ENCODE measurements around the gene SLC7A1. TPM values are rescaled to one million over a fixed set of nuclear protein-coding genes. Genes with fewer than 3 reads are reported as not detected.

Gene SLC7A1
- total RNA-seq, 4 donors from 2014 or later: 72.6 to 101 (median 86.7) TPM

DNA sequence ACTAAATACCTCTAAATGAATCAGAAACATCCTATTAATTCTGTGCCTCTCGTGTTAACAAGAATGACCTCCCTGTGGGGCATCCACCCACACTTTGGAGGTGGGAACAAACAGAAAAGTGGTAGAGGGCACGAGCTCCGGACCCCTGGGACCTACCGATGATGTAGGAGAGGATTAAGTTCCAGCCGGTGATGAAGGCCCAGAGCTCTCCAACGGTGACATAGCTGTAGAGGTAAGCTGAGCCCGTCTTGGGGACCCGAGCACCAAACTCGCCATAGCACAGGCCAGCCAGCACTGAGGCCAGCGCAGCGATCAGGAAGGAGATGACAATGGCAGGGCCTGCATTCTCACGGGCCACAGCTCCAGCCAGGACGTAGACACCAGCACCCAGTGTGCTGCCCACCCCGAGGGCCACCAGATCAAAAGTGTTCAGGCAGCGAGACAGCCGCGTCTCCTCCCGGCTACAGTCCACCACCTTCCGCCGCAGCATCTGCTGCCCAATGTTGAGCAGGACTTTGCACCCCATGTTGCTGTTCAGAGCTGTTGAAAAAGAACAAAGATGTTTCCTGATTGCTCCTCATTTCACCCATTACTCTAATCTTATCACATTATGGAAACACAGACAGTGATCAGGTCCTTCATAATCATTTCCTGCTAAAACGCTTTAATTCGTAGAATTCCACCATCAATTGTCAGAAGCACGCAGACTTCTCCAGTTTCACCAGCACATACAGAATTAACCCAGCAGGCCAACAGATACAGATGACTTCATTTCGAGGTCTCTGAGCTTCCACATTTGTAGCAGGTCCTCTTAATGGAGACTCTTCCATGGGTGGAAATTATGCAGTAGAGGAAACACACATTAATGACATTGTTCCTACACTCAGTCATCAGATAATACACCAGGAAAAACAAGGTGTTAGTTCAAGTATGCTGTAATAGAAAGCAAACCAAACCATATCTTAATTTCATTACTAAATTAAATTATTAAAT is 59.5 kb downstream of the SLC7A1 start:
- TF ChIP-seq, protein P1, sequence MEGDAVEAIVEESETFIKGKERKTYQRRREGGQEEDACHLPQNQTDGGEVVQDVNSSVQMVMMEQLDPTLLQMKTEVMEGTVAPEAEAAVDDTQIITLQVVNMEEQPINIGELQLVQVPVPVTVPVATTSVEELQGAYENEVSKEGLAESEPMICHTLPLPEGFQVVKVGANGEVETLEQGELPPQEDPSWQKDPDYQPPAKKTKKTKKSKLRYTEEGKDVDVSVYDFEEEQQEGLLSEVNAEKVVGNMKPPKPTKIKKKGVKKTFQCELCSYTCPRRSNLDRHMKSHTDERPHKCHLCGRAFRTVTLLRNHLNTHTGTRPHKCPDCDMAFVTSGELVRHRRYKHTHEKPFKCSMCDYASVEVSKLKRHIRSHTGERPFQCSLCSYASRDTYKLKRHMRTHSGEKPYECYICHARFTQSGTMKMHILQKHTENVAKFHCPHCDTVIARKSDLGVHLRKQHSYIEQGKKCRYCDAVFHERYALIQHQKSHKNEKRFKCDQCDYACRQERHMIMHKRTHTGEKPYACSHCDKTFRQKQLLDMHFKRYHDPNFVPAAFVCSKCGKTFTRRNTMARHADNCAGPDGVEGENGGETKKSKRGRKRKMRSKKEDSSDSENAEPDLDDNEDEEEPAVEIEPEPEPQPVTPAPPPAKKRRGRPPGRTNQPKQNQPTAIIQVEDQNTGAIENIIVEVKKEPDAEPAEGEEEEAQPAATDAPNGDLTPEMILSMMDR (IDR thresholded peaks at IDR 0.05): no peak
- DNase-seq (ENCODE audit: low spot score in 2 of 2): no peak

DNA sequence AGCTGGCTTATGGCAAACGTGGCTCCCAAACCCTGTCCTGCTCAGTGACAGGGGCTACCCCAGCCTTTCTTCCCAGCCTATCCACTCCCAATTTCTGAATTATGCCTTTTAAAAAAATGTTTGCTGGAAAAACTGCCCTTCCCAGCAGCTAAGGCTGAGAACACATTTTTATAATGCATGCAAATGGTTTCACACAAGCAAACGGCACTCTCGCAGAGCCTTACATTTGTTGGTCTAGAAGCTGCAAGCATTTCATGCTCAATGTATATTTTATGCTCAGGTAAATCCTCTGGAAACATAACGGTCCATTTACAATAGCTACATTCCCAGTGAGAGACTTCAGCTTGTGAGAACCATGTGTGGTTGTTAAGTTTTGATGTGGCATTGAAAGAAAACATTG is 61.4 kb downstream of the SLC7A1 start:
- DNase-seq (ENCODE audit: low spot score in 2 of 2): peak in 1 of 2 donors; percentile 21
- H3K9me3 ChIP-seq: no peaks in the 10 kb centered on the region
- H3K4me1 ChIP-seq: peaks cover 23% of the 10 kb centered on the region
- peaks cover 42% of the 10 kb centered on the region for H3K36me3 ChIP-seq
- H3K4me3 ChIP-seq: no peak overlapping the region
- TF ChIP-seq EP300 (IDR thresholded peaks at IDR 0.05): no peak
- no peak for TF ChIP-seq POLR2AphosphoS5 (IDR thresholded peaks at IDR 0.05)
- TF ChIP-seq, protein P1 (IDR thresholded peaks at IDR 0.05): no peak
- TF ChIP-seq POLR2A (IDR thresholded peaks at IDR 0.05): no peak
- WGBS: 88% methylated on average over 4 of the region's 4 CpGs
- no peak overlapping the region for H3K27ac ChIP-seq
- H3K27me3 ChIP-seq: no peaks in the 10 kb centered on the region

More for the DNA sequence above, 59.5 kb downstream of the SLC7A1 start:
- no peak overlapping the region for H3K27ac ChIP-seq
- 93% methylated on average over 24 of the region's 24 CpGs for WGBS
- H3K4me3 ChIP-seq: no peak overlapping the region
- peaks cover 38% of the 10 kb centered on the region for H3K36me3 ChIP-seq
- peaks cover 35% of the 10 kb centered on the region for H3K4me1 ChIP-seq
- no peaks in the 10 kb centered on the region for H3K27me3 ChIP-seq
- H3K9me3 ChIP-seq: no peaks in the 10 kb centered on the region

DNA sequence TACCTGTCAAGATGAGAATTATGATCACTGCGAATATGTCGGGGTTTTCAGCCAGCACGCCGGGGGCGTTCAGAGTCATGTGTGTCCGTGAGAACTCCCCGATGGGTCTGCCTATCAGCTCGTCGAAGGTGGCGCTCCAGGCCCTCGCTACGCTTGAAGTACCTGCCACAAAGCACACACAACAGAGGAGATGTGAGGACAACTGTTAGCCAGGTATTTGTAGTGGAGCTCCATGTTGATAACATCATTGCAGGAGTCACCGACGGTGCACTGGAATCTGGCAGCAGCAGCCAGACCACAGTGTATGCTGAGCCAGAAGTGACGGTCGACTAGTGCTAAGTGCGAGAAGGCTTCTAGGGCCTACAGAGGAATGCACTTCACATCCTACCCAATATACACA is 62.7 kb downstream of the SLC7A1 start:
- DNase-seq (ENCODE audit: low spot score in 2 of 2): peak in 1 of 2 donors; percentile 46
- Histone ChIP-seq H3K27ac (no peak overlapping the region), H3K27me3 (no peaks in the 10 kb centered on the region), H3K4me1 (peaks cover 11% of the 10 kb centered on the region), H3K9me3 (no peaks in the 10 kb centered on the region), H3K36me3 (peaks cover 55% of the 10 kb centered on the region), H3K4me3 (no peak overlapping the region)
- 86% methylated on average over 15 of the region's 17 CpGs for WGBS
- TF ChIP-seq EP300 (IDR thresholded peaks at IDR 0.05) (no peak), POLR2A (IDR thresholded peaks at IDR 0.05) (no peak), POLR2AphosphoS5 (IDR thresholded peaks at IDR 0.05) (no peak)
- TF ChIP-seq, protein P1 (IDR thresholded peaks at IDR 0.05): no peak

DNA sequence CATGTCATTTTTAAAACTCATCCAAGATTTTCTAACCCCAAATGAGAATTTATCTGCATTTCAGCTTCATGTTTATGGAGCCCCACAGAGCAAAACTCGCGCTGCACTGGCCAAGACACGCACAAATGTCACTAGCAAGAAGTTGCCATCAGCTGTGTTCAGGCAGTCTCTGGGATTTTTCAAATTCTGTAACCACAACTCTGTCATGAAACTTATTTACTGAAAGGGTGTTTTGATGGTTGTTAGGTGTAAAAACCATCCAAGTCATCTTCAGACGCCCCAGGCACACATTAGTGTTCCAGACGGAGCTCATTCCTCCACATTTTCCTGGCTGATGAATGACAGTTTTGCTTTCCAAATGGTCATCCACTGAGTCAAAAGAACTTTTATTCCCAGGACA is 63.4 kb downstream of the SLC7A1 start:
- Histone ChIP-seq H3K4me1 (peaks cover 8% of the 10 kb centered on the region), H3K27ac (no peak overlapping the region), H3K27me3 (no peaks in the 10 kb centered on the region), H3K4me3 (no peak overlapping the region), H3K36me3 (peaks cover 60% of the 10 kb centered on the region), H3K9me3 (no peaks in the 10 kb centered on the region)
- TF ChIP-seq, protein P1 (IDR thresholded peaks at IDR 0.05): no peak
- no peak for TF ChIP-seq POLR2AphosphoS5 (IDR thresholded peaks at IDR 0.05)
- no peak for TF ChIP-seq POLR2A (IDR thresholded peaks at IDR 0.05)
- no peak for TF ChIP-seq EP300 (IDR thresholded peaks at IDR 0.05)
- 47% methylated on average over 5 of the region's 5 CpGs for WGBS
- peak in 1 of 2 donors; percentile 19 for DNase-seq (ENCODE audit: low spot score in 2 of 2)

DNA sequence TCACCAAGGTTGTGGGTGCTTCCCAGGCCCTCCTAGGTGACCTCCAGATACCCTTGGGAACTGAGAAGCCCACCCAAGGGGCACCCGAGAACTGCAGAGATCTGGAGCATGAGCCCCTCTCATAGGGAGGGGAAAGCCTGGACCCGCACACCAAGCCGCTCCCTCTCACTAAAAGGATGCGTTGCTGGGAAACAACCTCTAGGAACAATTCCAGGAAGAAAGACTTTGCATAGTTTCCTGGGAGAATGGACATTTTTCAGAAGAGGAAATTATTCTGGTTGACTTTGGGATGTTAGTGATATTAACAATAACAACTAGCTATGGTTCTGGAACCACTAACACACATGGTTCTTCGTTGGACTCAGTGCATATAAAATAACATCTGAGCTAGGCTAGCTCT is 64.6 kb downstream of the SLC7A1 start:
- no peak for DNase-seq (ENCODE audit: low spot score in 2 of 2)
- Histone ChIP-seq H3K4me1 (peaks cover 8% of the 10 kb centered on the region), H3K36me3 (peaks cover 61% of the 10 kb centered on the region), H3K9me3 (no peaks in the 10 kb centered on the region), H3K27ac (no peak overlapping the region), H3K27me3 (no peaks in the 10 kb centered on the region), H3K4me3 (no peak overlapping the region)
- no peak for TF ChIP-seq POLR2AphosphoS5 (IDR thresholded peaks at IDR 0.05)
- TF ChIP-seq EP300 (IDR thresholded peaks at IDR 0.05): no peak
- TF ChIP-seq POLR2A (IDR thresholded peaks at IDR 0.05): no peak
- TF ChIP-seq, protein P1 (IDR thresholded peaks at IDR 0.05): no peak
- 77% methylated on average over 5 of the region's 5 CpGs for WGBS

All from suprapubic skin (tissue), 4 donors.